ENCODE data around the gene IL12B.

GRCh38 chr5:159313197-159313596 lies 17.1 kb downstream of the IL12B start:
- TF ChIP-seq CTCF (IDR thresholded peaks at IDR 0.05; ENCODE audit: insufficient read depth, low read depth, low read length) (no peak), EZH2 (IDR thresholded peaks at IDR 0.05; ENCODE audit: insufficient read depth, low read length) (no peak)
